Kidney (tissue), 14 donors: ENCODE results near the gene RAPGEF5. TPM values are rescaled to one million over a fixed set of nuclear protein-coding genes. Genes with fewer than 3 reads are reported as not detected.
A peak's percentile ranks its signal among the peaks of the same experiment; 100 is the strongest.

ENCODE experiments used
- DNase-seq, 5 donors: peaks; one replicate each; pipeline ENCODE4 v3.0.0-alpha.2; 2013 to 2020
- FAIRE-seq: peaks from 2 replicates; lab custom pipeline; 2012; peaks lifted over from hg19 to GRCh38; lab: Jason Lieb, UNC
- H3K27ac ChIP-seq, 2 donors: one replicate each; pipeline ENCODE4 v1.7.0; 2013; ENCODE audit warnings: low read depth in 2 of 2, low read length in 2 of 2, inconsistent platforms in 1 of 2
- H3K27me3 ChIP-seq: one replicate; pipeline ENCODE4 v1.7.1; 2013; ENCODE audit warnings: low read length, inconsistent platforms; ENCODE audit not compliant: control insufficient read depth, insufficient read depth
- H3K36me3 ChIP-seq, 3 donors: one replicate each; pipeline versions ENCODE4 v1.7.0 to v1.7.1; 2013; ENCODE audit warnings: low read length in 3 of 3, control low read depth in 1 of 3, inconsistent platforms in 1 of 3; ENCODE audit not compliant: insufficient read depth in 3 of 3, control insufficient read depth in 2 of 3
- H3K4me1 ChIP-seq, 3 donors: one replicate each; pipeline versions ENCODE4 v1.7.0 to v1.7.1; 2013; ENCODE audit warnings: low read length in 3 of 3, inconsistent platforms in 1 of 3, low read depth in 1 of 3; ENCODE audit not compliant: control insufficient read depth in 2 of 3, insufficient read depth in 2 of 3
- H3K4me3 ChIP-seq, 3 donors: one replicate each; pipeline versions ENCODE4 v1.7.0 to v1.8.1; 2013; ENCODE audit warnings: low read length in 3 of 3, control low read depth in 1 of 3, inconsistent platforms in 1 of 3
- H3K9ac ChIP-seq, 3 donors: one replicate each; pipeline versions ENCODE4 v1.7.0 to v1.7.1; 2013; ENCODE audit warnings: low read length in 3 of 3, control low read depth in 1 of 3, inconsistent platforms in 1 of 3
- H3K9me3 ChIP-seq, 3 donors: one replicate each; pipeline versions ENCODE4 v1.7.0 to v1.7.1; 2013; ENCODE audit warnings: low read length in 3 of 3, control low read depth in 1 of 3, inconsistent platforms in 1 of 3; ENCODE audit not compliant: control insufficient read depth in 2 of 3, insufficient read depth in 1 of 3
- intact Hi-C: fragments of 100-400 bp; cut with DNase I; formaldehyde crosslinking; loops from one replicate; pipeline ENCODE4 v1.11.1; 2022
- polyA plus RNA-seq: library from polyadenylated mRNA; stranded (reverse); fragments of 350-450 nt; fragmentation: Illumina TruSeq; extraction: RNeasy Lipid Tissue Mini Kit (QIAGEN cat#74804); gene quantifications from one replicate; pipeline ENCODE4 v1.2.3, GENCODE V29; 2014; ENCODE audit warnings: low read depth, low replicate concordance; ENCODE audit not compliant: insufficient read depth
- total RNA-seq: library from RNA; stranded (reverse); fragmentation: NEBNext Ultra II Directional; extraction: Animal tissue kit (Norgen Biotek cat#: 25700); gene quantifications from one replicate; pipeline ENCODE4 v1.2.1, GENCODE V29; 2021
- TF ChIP-seq, protein P1 (sequence below): IDR thresholded peaks from 3 replicates; pipeline ENCODE4 v1.5.1; 2012; ENCODE audit warnings: mild to moderate bottlenecking, moderate library complexity, borderline replicate concordance; ENCODE audit not compliant: insufficient read depth; ENCODE audit errors: extremely low read depth
- donor health status: control.
- donor health status: control.
- donor health status: control.
- donor health status: control.
- donor health status: control.
- donor health status: DM: yes; HTN: yes; CAD: no.
- donor health status: Normal renal cell carcinoma (clear cell type).

Gene RAPGEF5
- total and polyA plus RNA-seq, 2 donors from 2014 or later, result 3.9 to 67.8 TPM

DNA sequence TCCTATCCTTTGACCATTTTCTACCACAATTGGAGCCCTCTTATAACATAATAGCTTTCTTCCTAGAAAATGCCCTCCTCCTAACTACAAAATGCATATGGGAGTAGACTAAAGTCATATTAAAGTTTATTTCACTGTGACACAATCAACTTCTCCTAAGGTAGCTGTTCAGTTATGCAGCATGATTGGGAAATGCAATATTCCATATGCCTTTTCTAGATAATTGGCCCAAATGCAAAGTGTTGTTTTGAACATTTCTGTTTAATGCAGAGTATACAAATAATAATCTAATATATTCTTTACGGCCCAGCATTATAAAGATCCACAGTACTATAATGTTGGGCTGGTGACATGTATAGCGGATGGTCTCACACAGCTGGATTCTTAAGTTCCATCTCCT, 205.1 kb downstream of the RAPGEF5 start:
- DNase-seq (no peak), FAIRE-seq (no peak)
- H3K36me3 ChIP-seq, result peaks cover 2 to 5% (median 2%) of the 10 kb centered on the region in 3 donors
- H3K4me3 ChIP-seq, result no peak overlapping the region
- H3K27ac ChIP-seq, result no peak overlapping the region
- intact Hi-C loops, result no loop called here
- TF ChIP-seq, protein P1, sequence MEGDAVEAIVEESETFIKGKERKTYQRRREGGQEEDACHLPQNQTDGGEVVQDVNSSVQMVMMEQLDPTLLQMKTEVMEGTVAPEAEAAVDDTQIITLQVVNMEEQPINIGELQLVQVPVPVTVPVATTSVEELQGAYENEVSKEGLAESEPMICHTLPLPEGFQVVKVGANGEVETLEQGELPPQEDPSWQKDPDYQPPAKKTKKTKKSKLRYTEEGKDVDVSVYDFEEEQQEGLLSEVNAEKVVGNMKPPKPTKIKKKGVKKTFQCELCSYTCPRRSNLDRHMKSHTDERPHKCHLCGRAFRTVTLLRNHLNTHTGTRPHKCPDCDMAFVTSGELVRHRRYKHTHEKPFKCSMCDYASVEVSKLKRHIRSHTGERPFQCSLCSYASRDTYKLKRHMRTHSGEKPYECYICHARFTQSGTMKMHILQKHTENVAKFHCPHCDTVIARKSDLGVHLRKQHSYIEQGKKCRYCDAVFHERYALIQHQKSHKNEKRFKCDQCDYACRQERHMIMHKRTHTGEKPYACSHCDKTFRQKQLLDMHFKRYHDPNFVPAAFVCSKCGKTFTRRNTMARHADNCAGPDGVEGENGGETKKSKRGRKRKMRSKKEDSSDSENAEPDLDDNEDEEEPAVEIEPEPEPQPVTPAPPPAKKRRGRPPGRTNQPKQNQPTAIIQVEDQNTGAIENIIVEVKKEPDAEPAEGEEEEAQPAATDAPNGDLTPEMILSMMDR, result no peak
- no peaks in the 10 kb centered on the region for H3K27me3 ChIP-seq
- H3K9ac ChIP-seq, result no peak overlapping the region
- no peaks in the 10 kb centered on the region for H3K4me1 ChIP-seq
- H3K9me3 ChIP-seq, result no peaks in the 10 kb centered on the region

- TF ChIP-seq, protein P1, result no peak
- no peak for FAIRE-seq
- H3K36me3 ChIP-seq, result peaks cover 2 to 5% (median 2%) of the 10 kb centered on the region in 3 donors
- H3K4me3 ChIP-seq, result no peak overlapping the region
- H3K9me3 ChIP-seq, result no peaks in the 10 kb centered on the region
- H3K9ac ChIP-seq, result no peak overlapping the region
- no peak for DNase-seq
- no peaks in the 10 kb centered on the region for H3K27me3 ChIP-seq
- no peak overlapping the region for H3K27ac ChIP-seq
- H3K4me1 ChIP-seq, result no peaks in the 10 kb centered on the region
- intact Hi-C loops, result no loop called here
Observed at GRCh38 chr7:22150221-22150620, 206.7 kb downstream of the RAPGEF5 start.

DNA sequence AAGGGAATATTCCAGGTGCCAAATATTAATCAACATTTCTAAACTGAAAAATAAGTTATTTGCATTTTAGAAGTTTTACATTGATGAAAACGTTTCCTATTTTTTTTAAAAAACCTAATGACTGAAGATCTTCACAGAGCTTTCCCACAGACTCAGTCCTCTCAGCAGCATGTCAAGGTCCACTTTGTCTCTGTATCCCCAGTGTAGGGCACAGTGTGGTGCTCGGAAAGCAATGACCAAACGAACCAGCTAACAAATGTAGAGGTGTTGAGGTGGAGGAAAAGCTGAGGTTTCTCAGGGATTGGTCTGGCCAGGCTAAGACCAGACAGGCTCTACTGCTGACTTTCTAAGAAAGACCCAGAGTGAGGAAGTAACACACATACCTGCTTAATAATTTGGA, 209.1 kb downstream of the RAPGEF5 start:
- TF ChIP-seq, protein P1, result no peak
- Histone ChIP-seq H3K4me1 (no peaks in the 10 kb centered on the region), H3K36me3 (peaks cover 4 to 5% (median 4%) of the 10 kb centered on the region in 3 donors), H3K27me3 (no peaks in the 10 kb centered on the region), H3K9me3 (no peaks in the 10 kb centered on the region), H3K9ac (no peak overlapping the region), H3K27ac (no peak overlapping the region), H3K4me3 (no peak overlapping the region)
- intact Hi-C loops, result no loop called here
- DNase-seq, result no peak
- no peak for FAIRE-seq

GRCh38 chr7:22146961-22147512, 209.9 kb downstream of the RAPGEF5 start:
- Histone ChIP-seq H3K36me3 (peaks cover 4 to 5% (median 4%) of the 10 kb centered on the region in 3 donors), H3K9me3 (no peaks in the 10 kb centered on the region), H3K4me1 (no peaks in the 10 kb centered on the region), H3K27ac (no peak overlapping the region), H3K27me3 (no peaks in the 10 kb centered on the region), H3K4me3 (peak overlapping the region in 2 of 3 donors; percentile 35 to 39), H3K9ac (no peak overlapping the region)
- TF ChIP-seq, protein P1, result no peak
- FAIRE-seq (no peak), DNase-seq (peak in 3 of 5 donors; percentile 18 to 54 (median 45))
- intact Hi-C loops, result no loop called here
